ENCODE measurements around the gene ADRA2B.

DNA sequence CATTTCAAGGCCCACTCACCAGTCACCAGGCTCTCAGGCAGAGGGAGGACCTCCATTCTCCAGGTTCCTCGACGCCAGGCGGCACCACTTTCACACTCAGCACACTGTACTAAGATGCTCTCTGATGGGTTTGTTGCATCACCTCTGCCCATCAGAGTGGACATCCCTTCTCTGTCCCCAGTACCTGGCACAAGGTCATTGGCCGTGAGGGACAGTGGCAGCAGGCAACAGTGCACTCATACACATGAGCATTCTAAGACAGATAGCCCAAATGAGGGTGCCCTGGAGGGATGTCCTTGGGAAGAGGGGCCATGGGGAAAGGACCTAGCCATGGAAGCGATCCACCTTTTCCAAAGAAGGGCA lies 3.0 kb upstream of the ADRA2B start:
- TF ChIP-seq, protein P1, sequence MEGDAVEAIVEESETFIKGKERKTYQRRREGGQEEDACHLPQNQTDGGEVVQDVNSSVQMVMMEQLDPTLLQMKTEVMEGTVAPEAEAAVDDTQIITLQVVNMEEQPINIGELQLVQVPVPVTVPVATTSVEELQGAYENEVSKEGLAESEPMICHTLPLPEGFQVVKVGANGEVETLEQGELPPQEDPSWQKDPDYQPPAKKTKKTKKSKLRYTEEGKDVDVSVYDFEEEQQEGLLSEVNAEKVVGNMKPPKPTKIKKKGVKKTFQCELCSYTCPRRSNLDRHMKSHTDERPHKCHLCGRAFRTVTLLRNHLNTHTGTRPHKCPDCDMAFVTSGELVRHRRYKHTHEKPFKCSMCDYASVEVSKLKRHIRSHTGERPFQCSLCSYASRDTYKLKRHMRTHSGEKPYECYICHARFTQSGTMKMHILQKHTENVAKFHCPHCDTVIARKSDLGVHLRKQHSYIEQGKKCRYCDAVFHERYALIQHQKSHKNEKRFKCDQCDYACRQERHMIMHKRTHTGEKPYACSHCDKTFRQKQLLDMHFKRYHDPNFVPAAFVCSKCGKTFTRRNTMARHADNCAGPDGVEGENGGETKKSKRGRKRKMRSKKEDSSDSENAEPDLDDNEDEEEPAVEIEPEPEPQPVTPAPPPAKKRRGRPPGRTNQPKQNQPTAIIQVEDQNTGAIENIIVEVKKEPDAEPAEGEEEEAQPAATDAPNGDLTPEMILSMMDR (IDR thresholded peaks at IDR 0.05): no peak
- TF ChIP-seq POLR2AphosphoS5 (IDR thresholded peaks at IDR 0.05; ENCODE audit: insufficient read depth in 1 of 2, low read depth in 1 of 2): no peak
